Measurements from ENCODE around the gene DDX42.

DDX42 gene, protein sequence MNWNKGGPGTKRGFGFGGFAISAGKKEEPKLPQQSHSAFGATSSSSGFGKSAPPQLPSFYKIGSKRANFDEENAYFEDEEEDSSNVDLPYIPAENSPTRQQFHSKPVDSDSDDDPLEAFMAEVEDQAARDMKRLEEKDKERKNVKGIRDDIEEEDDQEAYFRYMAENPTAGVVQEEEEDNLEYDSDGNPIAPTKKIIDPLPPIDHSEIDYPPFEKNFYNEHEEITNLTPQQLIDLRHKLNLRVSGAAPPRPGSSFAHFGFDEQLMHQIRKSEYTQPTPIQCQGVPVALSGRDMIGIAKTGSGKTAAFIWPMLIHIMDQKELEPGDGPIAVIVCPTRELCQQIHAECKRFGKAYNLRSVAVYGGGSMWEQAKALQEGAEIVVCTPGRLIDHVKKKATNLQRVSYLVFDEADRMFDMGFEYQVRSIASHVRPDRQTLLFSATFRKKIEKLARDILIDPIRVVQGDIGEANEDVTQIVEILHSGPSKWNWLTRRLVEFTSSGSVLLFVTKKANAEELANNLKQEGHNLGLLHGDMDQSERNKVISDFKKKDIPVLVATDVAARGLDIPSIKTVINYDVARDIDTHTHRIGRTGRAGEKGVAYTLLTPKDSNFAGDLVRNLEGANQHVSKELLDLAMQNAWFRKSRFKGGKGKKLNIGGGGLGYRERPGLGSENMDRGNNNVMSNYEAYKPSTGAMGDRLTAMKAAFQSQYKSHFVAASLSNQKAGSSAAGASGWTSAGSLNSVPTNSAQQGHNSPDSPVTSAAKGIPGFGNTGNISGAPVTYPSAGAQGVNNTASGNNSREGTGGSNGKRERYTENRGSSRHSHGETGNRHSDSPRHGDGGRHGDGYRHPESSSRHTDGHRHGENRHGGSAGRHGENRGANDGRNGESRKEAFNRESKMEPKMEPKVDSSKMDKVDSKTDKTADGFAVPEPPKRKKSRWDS

DNA sequence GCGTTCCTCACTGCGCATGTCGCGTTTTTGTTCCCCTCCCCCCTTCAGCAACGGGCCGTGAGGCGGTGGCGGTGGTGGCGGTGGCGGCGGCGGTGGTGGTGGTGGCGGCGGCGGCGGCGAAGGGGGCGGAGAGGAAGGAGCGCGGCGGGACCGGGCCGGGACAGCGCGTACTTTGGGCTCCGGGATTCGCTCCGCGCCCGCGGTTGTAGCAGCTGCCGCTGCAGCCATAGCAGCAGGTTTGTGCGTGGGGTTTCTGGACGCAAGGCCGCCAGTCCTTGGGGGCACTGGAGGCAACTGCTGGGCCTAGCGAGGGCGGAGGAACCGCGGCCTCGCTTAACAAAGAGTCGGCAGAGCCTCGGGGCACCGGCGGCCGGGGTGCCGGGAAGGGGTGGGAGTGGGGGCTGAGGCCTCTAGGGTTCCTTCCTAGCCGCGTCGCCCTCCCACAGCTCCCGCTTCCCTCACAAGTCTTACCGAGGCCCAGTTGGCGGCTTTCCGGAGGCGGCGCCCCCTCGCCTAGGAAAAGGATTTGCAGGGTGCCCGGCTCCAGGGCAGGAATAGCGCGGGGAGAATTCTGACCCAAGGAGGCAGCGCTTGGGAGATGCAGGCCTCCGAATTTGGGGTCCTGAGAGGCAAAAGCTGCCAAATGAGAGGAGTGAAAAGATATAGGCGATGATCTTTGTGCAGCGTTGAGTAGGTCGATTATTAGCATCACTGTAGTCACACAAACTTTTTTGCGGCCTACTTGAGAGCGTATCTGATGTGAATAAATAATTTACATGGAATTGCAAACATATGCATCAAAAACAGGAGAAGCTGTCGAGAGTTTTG lies at the start of gene DDX42:
Gene DDX42 (plus strand): TSS at position 30 of the 828 bp plus-strand sequence. CDS start 12,880 bp downstream, outside the sequence.
- no peak for DNase-seq (ENCODE audit: low read depth in 2 of 2)

DNA sequence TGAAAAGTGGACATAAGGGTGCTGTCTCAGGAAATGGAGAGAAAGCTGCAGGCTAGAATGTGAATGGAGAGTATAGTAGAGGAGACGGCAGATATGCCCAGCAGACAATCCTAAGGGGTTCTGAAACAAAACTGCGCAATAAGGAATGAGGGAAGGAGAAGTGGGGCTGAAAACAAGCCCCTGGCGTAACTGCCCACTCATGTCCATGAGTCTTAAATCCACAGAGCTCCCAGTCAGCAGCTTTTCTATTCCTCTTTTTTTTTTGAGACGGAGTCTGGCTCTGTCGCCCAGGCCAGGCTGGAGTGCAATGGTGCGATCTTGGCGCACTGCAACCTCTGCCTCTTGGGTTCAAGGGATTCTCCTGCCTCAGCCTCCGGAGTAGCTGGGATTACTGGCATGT lies 38.3 kb upstream of the DDX42 start:
- DNase-seq (ENCODE audit: low read depth in 2 of 2) = no peak

DNA sequence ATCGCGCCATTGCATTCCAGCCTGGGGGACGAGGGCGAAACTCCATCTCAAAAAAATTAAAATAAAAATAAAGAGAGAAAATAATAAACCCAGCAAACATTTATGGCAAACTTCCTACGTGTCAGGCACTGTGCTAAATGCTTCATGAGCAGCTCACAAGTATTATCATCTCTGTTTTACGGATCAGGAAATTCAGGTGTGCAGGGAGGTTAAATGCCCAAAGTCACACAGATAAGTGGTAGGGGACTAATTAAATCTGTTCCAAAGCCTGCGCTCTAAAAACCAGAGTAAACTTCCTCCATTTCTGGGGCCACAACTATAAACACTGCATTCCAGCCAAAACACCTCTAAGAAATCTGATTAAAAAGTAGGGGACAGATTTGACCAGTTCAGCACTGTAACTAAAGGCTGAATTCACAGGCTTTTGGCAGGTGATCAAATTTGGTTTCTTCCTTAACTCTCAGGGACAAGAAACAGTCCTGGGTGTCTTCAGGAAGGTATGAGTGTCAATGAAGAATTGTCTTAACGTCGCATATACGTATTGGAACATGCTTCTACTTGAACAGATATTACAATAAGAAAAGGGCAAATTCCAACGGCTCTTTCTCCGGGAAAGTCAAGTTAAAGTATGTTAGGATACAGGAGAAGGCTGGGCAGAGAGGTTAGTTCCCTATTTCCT lies 33.4 kb upstream of the DDX42 start:
- no peak for DNase-seq (ENCODE audit: low read depth in 2 of 2)

DNA sequence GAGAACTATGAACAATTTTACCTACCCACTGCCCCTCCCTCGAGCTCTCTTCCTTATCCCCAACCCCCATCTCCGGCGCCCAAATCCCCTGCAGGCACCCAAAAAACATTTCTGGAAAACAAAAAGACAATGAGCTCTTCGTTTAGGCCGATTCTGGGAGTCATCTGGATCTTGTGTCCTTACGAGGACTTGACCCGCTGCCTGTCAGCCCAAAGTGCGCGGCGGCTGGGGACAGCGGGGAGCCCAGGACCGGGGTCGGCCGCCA lies 32.9 kb upstream of the DDX42 start:
- DNase-seq (ENCODE audit: low read depth in 2 of 2) = no peak

DNA sequence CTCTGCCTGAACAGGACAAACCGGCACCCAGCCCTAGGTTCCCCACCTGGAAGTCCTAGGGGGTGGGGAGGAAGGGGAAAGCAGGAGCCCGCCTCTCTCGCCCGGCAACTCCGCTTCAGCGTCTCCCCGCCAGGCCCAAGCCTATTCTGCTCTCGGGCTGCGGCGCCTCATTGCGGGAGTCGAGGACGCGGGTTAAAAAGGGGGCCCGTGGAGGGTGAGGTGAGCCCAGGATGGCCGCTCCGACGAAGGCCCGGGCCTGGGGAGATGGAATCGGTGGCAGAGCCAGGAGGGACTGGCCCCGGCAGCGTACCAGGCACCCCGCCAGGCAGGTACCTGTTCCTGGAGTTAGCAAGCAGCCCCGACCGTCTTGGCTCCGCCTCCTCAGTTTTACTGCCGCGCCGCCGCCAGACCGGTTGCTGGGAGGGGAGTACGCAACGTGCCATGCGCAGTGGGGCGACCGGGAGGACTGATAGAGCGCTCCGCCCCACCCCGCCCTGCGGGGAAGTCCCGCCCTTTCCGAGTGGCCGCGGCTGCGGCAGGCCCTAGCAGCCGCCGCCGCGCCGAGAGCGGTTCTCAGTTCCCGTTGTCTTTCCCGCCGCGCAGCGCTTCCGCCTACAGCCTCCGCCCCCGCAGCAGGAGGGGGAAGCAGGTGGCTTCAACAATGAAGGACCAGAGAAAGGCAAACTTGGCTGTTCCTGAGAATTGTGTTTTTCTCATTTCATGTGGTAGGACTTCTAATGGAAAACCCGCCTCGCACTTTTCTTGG lies 32.4 kb upstream of the DDX42 start, which contains the start of gene STRADA:
Gene STRADA (minus strand): TSS at position 392 of the 766 bp plus-strand sequence. CDS start 13,430 bp downstream, outside the sequence.
- DNase-seq (ENCODE audit: low read depth in 2 of 2) = peak; percentile 99

DNA sequence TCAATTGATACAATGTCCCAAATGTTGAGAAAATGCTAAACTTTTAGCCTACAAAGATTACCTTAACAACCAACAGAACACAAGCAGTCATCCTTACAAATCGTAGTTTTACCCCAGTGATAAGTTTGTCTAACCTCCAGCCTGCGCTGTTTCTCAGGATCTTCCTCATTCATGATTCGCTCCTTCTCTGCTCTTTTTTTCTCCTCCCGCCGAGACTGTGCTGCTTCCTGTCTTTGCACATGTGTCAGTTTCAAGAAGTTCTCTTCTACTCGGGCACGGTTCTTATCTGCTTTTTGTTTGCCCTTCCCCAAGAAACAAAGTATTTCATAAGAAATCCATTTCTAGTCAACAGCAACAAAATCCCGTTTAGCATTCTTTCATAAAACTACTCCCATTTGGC lies 22.2 kb upstream of the DDX42 start:
- no peak for DNase-seq (ENCODE audit: low read depth in 2 of 2)

DNA sequence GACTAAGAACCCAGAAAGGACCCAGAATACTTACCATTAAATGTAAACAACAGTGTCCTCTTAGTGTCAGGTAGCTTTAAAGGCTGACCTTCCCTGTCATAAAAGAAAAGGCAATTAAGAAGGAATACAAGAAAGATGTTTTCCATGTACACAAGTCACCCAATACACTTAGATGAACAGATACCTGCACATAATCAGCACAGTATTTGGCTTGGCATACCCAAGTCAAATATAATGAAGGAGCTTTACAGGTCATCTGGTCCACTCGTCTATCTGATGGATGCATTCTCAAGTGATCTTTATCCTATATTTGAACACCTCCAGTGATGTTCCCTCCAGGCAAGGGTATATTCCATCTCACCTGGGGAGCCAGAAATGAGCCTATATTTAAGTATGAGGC lies 21.3 kb upstream of the DDX42 start:
- no peak for DNase-seq (ENCODE audit: low read depth in 2 of 2)

DNA sequence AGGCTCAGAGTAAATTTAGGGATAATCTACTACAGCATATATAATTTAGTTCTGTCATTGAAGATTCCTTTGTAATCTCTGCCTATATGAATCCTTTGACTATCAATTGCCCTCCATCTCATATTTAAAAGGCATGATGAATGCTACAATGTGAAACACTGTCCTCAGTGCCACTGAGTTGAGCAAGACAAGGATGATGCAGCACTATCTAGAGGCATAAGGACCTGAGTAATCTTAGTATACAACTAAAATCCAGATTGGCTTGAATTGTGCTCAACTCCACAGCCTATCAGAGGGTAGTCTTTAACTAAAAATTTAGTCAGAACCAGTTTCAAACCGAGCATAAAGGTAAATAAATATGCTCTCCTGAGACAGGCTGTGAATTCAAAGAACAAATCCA lies 20.8 kb upstream of the DDX42 start:
- no peak for DNase-seq (ENCODE audit: low read depth in 2 of 2)

DNA sequence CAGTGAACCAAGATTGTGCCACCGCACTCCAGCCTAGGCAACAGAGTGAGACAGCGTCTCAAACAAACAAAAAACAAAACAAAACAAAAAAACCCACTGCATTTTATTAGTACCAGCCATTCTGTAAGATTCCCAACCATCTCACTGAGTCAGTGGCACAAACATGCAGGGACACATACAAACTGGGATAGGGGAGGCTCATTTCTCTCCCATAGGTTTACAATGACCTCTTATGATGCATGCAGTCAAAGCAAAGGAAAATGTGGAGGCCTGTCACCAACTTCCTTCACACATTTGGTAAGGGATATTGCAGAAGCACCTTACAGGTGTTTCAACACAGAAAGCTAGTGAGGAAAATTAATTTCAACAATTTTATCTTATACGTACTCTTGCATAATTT lies 19.9 kb upstream of the DDX42 start:
- DNase-seq (ENCODE audit: low read depth in 2 of 2) = no peak

DNA sequence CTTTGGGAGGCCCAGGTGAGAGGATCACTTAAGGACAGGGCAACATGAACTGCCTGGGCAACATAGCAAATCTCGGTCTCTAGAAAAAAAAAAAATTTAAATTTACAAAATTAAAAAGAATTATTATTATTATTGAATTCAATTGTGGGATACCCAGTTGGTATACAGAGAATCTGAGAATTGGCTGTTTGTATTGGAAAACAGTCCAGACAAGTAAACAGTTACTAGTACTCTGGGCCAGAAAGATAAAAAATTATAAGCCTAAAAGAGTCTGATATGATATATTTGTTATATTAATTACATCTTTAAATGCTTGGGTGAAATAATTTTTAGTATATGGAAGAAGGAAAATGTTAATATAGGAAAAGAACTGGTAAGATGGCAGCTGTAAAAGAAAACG lies 15.5 kb upstream of the DDX42 start:
- no peak for DNase-seq (ENCODE audit: low read depth in 2 of 2)

DNA sequence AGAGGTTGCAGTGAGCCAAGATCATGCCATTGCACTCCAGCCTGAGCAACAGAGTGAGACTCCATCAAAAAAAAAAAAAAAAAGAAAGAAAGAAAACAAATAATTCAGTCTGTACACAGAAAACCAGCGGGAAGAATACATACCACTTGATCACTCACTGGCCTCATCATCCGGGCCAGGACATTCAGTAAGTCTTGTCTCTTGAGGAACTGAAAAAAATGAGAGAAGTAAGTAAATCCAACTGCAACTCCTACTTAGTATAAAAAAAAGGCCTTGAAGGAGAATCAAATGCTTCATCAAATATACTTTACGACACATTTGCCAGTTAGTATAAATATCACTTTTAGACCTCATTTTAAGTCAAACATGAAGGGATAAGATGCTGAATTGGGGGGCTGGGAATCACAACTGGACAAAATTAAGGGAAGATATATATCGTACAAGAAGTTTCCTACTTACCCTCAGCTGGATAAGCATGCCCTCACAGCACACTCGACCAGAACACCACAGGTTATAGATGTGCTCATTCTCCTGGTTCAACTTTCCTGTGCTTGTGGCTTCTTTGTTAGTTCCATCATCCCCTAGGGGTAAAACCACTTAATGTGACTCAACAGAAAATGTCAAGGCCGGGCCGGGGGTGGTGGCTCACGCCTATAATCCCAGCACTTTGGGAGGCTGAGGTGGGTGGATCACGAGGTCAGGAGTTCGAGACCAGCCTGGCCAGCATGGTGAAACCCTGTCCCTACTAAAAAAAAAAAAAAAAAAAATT lies 13.0 kb upstream of the DDX42 start:
- DNase-seq (ENCODE audit: low read depth in 2 of 2) = peak in 1 of 2 donors; percentile 9

DNA sequence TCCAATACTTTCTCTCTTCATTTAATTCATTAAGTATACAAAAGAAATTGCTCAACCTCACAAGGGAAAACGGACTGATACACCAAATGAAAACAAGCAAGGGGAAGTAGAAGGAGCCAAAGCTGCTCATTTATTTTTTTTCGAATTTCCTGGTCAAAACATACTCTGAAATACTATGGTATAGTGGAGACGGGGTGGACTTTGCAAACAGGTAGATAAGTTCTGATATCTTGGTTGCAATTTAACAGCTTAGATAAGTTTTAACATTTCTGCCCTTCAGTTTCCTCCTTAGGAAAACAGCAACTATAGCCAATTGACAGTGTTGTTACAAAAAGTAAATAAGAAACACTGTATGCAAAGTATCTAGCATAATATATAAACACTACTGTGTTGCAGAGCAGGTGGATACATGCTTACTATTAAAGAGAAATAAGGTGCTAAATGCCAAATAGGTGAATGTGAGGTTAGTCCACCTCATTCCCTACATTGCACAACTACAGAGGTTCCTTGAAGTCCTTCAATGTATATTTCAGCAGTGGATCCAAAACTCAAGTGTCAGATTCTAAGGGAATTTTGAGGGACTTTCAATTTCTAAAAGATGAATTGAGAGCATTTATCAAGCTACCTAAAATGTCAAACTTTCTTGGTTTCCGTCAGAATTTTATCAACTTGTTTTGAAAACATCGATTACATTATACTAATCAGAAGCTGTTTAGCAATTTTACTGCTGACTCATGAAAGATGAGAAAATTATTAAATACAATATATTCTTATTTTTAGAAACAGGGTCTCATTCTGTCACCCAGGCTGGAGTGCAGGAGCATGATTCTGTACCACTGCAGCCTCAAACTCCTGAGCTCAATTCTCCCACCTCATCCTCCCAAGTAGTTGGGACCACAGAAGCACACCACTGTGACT lies 11.6 kb upstream of the DDX42 start:
- DNase-seq (ENCODE audit: low read depth in 2 of 2) = no peak

DNA sequence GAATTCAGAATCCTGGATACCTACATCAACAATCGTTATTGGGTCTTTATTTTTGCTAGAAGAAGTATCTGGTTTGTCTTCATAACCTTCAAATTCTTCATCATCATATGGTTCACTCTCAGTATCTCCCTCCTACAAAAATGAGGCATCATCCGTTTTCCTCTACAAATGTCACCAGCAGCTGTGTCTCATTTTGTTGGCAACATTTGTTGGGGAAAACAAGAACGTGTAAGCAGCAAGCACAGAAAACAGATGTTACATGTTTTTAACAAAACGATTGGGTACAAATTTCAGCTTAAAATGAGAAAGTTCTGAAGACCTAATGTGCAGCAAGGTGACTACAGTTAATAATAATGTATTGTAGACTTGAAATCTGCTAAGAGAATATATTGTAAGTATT lies 9.3 kb upstream of the DDX42 start:
- no peak for DNase-seq (ENCODE audit: low read depth in 2 of 2)

DNA sequence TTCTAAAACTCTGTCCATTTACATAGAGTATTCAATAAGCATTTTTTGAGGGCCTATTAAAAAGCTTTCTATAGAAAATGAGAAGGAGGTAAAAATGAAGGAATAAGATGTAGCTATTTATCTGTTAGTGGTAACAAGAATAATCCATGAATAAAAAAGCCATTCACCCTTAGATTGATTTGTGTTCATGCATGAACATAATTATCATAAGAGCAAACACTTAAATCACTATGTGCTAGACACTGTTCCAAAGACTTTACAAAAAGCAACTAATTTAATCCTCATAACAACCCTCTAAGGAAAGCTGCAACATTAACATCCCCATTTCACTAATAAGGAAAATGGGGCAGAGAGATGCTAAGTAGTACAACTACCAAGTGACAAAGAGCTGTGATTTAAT lies 7.2 kb upstream of the DDX42 start:
- no peak for DNase-seq (ENCODE audit: low read depth in 2 of 2)

DNA sequence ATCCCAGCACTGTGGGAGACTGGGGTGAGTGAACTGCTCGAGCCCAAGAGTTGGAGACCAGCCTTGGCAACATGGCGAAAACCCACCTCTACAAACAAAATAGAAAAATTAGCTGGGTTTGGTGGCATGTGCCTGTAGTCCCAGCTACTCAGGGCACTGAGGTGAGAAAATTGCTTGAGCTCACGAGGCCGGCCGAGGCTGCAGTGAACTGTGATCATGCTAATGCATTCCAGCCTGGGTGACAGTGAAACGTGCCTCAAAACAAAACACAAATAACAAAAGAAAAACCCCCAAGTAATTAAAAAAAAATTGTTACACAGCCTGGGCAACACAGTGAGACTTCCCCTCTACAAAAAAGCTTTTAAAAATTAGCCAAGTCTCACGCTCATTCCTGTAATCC lies 5.5 kb upstream of the DDX42 start:
- no peak for DNase-seq (ENCODE audit: low read depth in 2 of 2)

DNA sequence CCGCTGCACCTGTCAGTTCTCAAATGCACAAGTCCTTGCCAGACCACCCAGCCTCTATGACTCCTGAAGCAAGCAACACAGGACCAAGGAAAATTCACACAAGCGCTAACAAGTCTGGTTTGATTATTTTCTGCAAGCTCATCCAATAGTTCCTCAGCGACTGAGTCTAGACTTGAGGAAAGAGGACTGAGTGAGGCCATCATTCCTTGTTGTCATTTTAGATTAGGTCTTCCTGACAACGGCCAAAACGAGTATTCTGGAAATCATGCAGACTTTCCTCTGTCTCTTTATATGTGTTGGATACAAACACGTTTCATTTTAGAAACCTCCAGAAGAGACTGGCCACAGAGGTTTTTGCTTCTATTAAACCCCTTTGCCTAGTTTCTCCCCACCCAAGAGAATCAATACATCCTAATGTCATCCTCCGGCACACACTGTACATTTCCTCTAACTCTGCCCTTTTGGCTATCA lies 1.1 kb upstream of the DDX42 start:
- no peak for DNase-seq (ENCODE audit: low read depth in 2 of 2)

DNA sequence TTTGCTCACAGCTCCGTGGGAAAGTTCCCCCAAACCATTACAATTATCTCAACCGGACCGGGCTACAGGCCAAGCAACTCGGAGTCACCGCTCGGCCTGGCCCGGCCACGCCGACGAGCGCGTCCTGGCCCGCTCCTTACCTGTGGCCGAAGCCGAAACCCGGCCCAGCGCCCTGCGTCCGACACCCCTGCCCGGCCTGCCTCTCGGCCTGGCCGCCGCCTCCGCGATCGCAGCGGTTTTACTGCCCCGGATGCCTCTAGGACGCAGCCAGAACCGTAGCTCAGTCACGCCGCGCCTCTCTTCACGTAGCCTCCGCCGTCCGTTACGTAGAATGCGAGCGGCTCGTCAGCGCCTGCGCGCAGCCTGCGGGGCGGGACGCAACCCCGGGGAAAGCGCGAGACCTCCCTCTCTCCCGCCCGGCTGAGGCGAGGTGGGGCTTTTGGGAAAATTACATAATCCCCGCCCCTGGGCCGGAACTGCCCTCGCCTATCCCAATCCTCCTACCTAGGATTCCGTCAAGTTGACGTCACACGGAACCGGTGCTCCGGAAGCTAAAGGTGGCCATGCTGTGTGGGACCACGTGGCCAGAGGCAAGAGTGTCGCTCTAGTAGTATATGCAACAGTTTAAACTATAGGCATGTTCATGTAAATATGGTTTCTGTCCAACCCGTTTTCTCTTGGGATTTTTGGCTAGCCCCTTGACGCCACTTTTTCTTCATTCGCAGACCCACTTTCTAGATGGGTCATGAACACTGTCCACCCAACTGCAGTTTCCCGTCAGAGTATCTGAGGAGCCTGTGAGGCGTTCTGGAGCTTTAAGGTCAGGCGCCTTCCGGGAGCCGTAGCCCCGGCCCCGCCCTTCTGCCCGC lies 464 bp upstream of the DDX42 start, which contains the start of gene CCDC47:
Gene CCDC47 (minus strand): TSS at position 326 of the 869 bp plus-strand sequence. CDS start 7,422 bp downstream, outside the sequence.
- DNase-seq (ENCODE audit: low read depth in 2 of 2) = peak; percentile 97 to 98

DNA sequence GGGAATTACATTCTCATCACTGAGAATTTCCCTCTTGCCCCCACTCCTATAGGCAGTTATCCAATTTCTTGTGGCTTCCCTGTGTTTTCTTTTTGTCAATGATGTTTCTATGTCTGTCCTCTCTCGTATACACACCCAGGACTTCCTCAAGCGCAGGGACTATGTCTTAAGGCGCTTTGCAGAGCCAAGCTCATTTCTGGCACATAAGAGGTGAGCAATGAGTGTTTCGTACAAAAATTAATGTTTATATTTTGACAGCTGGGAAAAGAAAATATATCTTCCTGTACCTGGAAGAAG lies 947 bp downstream of the DDX42 start:
- no peak for DNase-seq (ENCODE audit: low read depth in 2 of 2)
